Measurements from ENCODE around the gene PCNT. TPM values are rescaled to one million over a fixed set of nuclear protein-coding genes. Genes with fewer than 3 reads are reported as not detected.

Gene PCNT
- total and polyA plus RNA-seq, 2 donors (not counting 1 experiment from before 2014, with no cell fraction given): 20.3 to 58.1 TPM

DNA sequence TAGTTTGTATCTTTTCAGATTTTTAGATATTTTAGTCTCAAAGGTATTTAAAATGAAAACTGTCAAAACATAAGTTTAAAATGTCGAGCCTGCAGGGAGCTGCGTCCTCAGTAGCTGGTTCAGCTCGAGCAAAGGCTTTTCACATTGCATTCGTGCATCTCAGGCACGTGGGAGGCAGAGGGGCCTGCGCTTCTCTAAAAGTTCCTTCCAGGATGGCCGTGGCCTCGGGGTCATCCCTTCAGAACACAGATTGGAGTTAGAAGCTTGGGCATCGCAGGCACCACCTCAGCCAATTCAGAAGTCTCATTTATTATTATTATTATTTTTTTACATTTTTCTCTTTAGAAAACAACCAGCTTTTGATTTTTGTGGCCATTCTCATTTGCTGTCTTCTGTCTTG lies 67.8 kb downstream of the PCNT start:
- ChIA-PET POLR2A (no interaction called here), CTCF (no interaction called here)
- Histone ChIP-seq H3K36me3 (replicated peaks in 1 of 2; ENCODE audit: control extremely low read depth in 1 of 2, control insufficient read depth in 1 of 2, extremely low read depth in 1 of 2, insufficient read depth in 2 of 2, low read length in 1 of 2) (peaks cover 0 to 21% of the 10 kb centered on the region in 2 experiments), H3K27me3 (replicated peaks in 1 of 4; ENCODE audit: control extremely low read depth in 1 of 4, control insufficient read depth in 3 of 4, insufficient read depth in 4 of 4, low read length in 3 of 4) (no peaks in the 10 kb centered on the region), H3K9ac (ENCODE audit: low read length) (no peak overlapping the region), H3K4me3 (ENCODE audit: control extremely low read depth in 1 of 5, extremely low read depth in 1 of 5, insufficient read depth in 1 of 5, low read depth in 2 of 5, low read length in 4 of 5) (no peak overlapping the region), H2AFZ (ENCODE audit: insufficient read depth, low read depth, low read length, poor library complexity, severe bottlenecking) (no peak overlapping the region), H3K79me2 (ENCODE audit: control insufficient read depth, insufficient read depth, low read length) (peaks cover 11% of the 10 kb centered on the region), H4K20me1 (ENCODE audit: control insufficient read depth, insufficient read depth, low read length, poor library complexity, severe bottlenecking) (no peaks in the 10 kb centered on the region), H3K27ac (ENCODE audit: low read length in 2 of 2) (no peak overlapping the region), H3K4me1 (ENCODE audit: control insufficient read depth in 2 of 2, insufficient read depth in 2 of 2, low read length in 2 of 2) (no peaks in the 10 kb centered on the region), H3K9me3 (ENCODE audit: control extremely low read depth in 1 of 3, control insufficient read depth in 2 of 3, insufficient read depth in 1 of 3, low read length in 2 of 3) (no peaks in the 10 kb centered on the region), H3K4me2 (replicated peaks; ENCODE audit: low read depth, low read length, poor library complexity, severe bottlenecking) (no peak overlapping the region)
- intact Hi-C loops (cut with micrococcal nuclease): no loop called here
- no peak for DNase-seq
- WGBS (ENCODE audit: insufficient coverage): 97% methylated on average over 6 of the region's 9 CpGs
- H3K4me3 Mint-ChIP-seq: no peak overlapping the region
- no peak for ATAC-seq (ENCODE audit: low read depth)
- H3K9me3 Mint-ChIP-seq (ENCODE audit: insufficient read depth): no peaks in the 10 kb centered on the region
- no peaks in the 10 kb centered on the region for H3K27me3 Mint-ChIP-seq
- TF ChIP-seq, protein P1, sequence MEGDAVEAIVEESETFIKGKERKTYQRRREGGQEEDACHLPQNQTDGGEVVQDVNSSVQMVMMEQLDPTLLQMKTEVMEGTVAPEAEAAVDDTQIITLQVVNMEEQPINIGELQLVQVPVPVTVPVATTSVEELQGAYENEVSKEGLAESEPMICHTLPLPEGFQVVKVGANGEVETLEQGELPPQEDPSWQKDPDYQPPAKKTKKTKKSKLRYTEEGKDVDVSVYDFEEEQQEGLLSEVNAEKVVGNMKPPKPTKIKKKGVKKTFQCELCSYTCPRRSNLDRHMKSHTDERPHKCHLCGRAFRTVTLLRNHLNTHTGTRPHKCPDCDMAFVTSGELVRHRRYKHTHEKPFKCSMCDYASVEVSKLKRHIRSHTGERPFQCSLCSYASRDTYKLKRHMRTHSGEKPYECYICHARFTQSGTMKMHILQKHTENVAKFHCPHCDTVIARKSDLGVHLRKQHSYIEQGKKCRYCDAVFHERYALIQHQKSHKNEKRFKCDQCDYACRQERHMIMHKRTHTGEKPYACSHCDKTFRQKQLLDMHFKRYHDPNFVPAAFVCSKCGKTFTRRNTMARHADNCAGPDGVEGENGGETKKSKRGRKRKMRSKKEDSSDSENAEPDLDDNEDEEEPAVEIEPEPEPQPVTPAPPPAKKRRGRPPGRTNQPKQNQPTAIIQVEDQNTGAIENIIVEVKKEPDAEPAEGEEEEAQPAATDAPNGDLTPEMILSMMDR (IDR thresholded peaks at IDR 0.05): no peak
- no peak for TF ChIP-seq EZH2 (IDR thresholded peaks at IDR 0.05; ENCODE audit: borderline replicate concordance, insufficient read depth, low read depth, low read length, poor library complexity, severe bottlenecking)
- H3K4me1 Mint-ChIP-seq: no peaks in the 10 kb centered on the region
- no peak overlapping the region for H3K27ac Mint-ChIP-seq

DNA sequence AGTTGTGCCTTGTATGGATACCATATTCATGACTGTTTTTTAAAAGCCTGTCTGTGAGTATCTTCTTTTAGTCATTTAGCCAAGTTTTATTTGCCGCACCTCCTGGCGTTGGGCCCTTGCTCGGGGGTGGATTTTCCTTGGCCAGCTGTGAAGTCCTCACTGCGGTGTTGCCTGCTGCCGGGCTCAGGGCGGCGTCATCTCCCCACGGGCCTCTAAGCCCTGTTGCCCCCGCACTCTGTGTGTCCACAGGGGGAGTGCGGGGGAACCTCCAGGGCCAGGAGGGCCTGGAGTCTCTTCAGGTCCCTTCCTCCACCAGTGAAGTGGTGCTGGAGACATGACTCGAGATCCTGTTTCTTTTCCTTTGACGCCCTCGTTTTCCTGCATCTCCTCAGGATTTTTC lies 69.0 kb downstream of the PCNT start:
- DNase-seq (no peak), ATAC-seq (ENCODE audit: low read depth) (no peak)
- no peak overlapping the region for H3K4me2 ChIP-seq (replicated peaks; ENCODE audit: low read depth, low read length, poor library complexity, severe bottlenecking)
- intact Hi-C loops (cut with micrococcal nuclease): no loop called here
- Mint-ChIP-seq H3K4me1 (no peaks in the 10 kb centered on the region), H3K27me3 (no peaks in the 10 kb centered on the region), H3K4me3 (no peak overlapping the region), H3K9me3 (ENCODE audit: insufficient read depth) (no peaks in the 10 kb centered on the region), H3K27ac (no peak overlapping the region)
- no peaks in the 10 kb centered on the region for H3K27me3 ChIP-seq (replicated peaks in 1 of 4; ENCODE audit: control extremely low read depth in 1 of 4, control insufficient read depth in 3 of 4, insufficient read depth in 4 of 4, low read length in 3 of 4)
- CTCF ChIA-PET: no interaction called here
- no peaks in the 10 kb centered on the region for H3K4me1 ChIP-seq (ENCODE audit: control insufficient read depth in 2 of 2, insufficient read depth in 2 of 2, low read length in 2 of 2)
- H3K36me3 ChIP-seq (replicated peaks in 1 of 2; ENCODE audit: control extremely low read depth in 1 of 2, control insufficient read depth in 1 of 2, extremely low read depth in 1 of 2, insufficient read depth in 2 of 2, low read length in 1 of 2): peaks cover 0 to 15% of the 10 kb centered on the region in 2 experiments
- H3K9ac ChIP-seq (ENCODE audit: low read length): no peak overlapping the region
- no peak overlapping the region for H3K4me3 ChIP-seq (ENCODE audit: control extremely low read depth in 1 of 5, extremely low read depth in 1 of 5, insufficient read depth in 1 of 5, low read depth in 2 of 5, low read length in 4 of 5)
- POLR2A ChIA-PET: no interaction called here
- H3K79me2 ChIP-seq (ENCODE audit: control insufficient read depth, insufficient read depth, low read length): peaks cover 6% of the 10 kb centered on the region
- TF ChIP-seq, protein P1 (IDR thresholded peaks at IDR 0.05): no peak
- no peak for TF ChIP-seq EZH2 (IDR thresholded peaks at IDR 0.05; ENCODE audit: borderline replicate concordance, insufficient read depth, low read depth, low read length, poor library complexity, severe bottlenecking)
- no peaks in the 10 kb centered on the region for H3K9me3 ChIP-seq (ENCODE audit: control extremely low read depth in 1 of 3, control insufficient read depth in 2 of 3, insufficient read depth in 1 of 3, low read length in 2 of 3)
- no peaks in the 10 kb centered on the region for H4K20me1 ChIP-seq (ENCODE audit: control insufficient read depth, insufficient read depth, low read length, poor library complexity, severe bottlenecking)
- H2AFZ ChIP-seq (ENCODE audit: insufficient read depth, low read depth, low read length, poor library complexity, severe bottlenecking): no peak overlapping the region
- no peak overlapping the region for H3K27ac ChIP-seq (ENCODE audit: low read length in 2 of 2)
- WGBS (ENCODE audit: insufficient coverage): 98% methylated on average over 13 of the region's 13 CpGs

Data from B cell (primary cell).